ENCODE data around the gene GEMIN7.
"Not testable (repeated sequence)": the region's sequence is repeated elsewhere in the genome, so short reads cannot be mapped to it uniquely, and the experiment has no call there.

The GEMIN7 gene

GRCh38 chr19:45091031-45091923, 12.2 kb downstream of the GEMIN7 start:
- peak; percentile 98 for DNase-seq

- DNase-seq = peak; percentile 97
Measured at GRCh38 chr19:45092747-45093678, 14.0 kb downstream of the GEMIN7 start, which contains the start of gene PPP1R37. TSS of gene PPP1R37 (plus strand) at chr19:45093179. CDS start at chr19:45093326, 147 bp downstream.

- no peak for DNase-seq
Measured at GRCh38 chr19:45094137-45094536, 15.1 kb downstream of the GEMIN7 start.

- no peak for DNase-seq
Measured at GRCh38 chr19:45094707-45095106, 15.6 kb downstream of the GEMIN7 start.

GRCh38 chr19:45095496-45096413, 16.7 kb downstream of the GEMIN7 start:
- DNase-seq = no peak

GRCh38 chr19:45096700-45097099, 17.6 kb downstream of the GEMIN7 start:
- DNase-seq = no peak

- no peak for DNase-seq
Measured at GRCh38 chr19:45097450-45097775, 18.4 kb downstream of the GEMIN7 start.

- DNase-seq = no peak
Measured at GRCh38 chr19:45097776-45098520, 18.9 kb downstream of the GEMIN7 start.

GRCh38 chr19:45098521-45099466, 19.7 kb downstream of the GEMIN7 start:
- DNase-seq = no peak

- no peak for DNase-seq
Measured at GRCh38 chr19:45099467-45100191, 20.6 kb downstream of the GEMIN7 start.

- DNase-seq = no peak
Measured at GRCh38 chr19:45100201-45100600, 21.1 kb downstream of the GEMIN7 start.

GRCh38 chr19:45100846-45101252, 21.8 kb downstream of the GEMIN7 start:
- DNase-seq = no peak

GRCh38 chr19:45101806-45102205, 22.7 kb downstream of the GEMIN7 start:
- no peak for DNase-seq

GRCh38 chr19:45102481-45102880, 23.4 kb downstream of the GEMIN7 start:
- DNase-seq = no peak

- no peak for DNase-seq
Measured at GRCh38 chr19:45103156-45103507, 24.1 kb downstream of the GEMIN7 start.

GRCh38 chr19:45103508-45104319, 24.7 kb downstream of the GEMIN7 start:
- DNase-seq = no peak

GRCh38 chr19:45104658-45105349, 25.7 kb downstream of the GEMIN7 start:
- DNase-seq = no peak

- DNase-seq = not testable (repeated sequence)
Measured at GRCh38 chr19:45106363-45106762, 27.3 kb downstream of the GEMIN7 start.
